ENCODE data around the gene CASTOR2. TPM values are rescaled to one million over a fixed set of nuclear protein-coding genes. Genes with fewer than 3 reads are reported as not detected.
"Not testable (repeated sequence)": the region's sequence is repeated elsewhere in the genome, so short reads cannot be mapped to it uniquely, and the experiment has no call there.

The CASTOR2 gene
- 25.1 and 25.5 TPM in 2 replicates for total RNA-seq
- 9.6 and 10.1 TPM in 2 replicates for polyA plus RNA-seq
- polyA plus RNA-seq (2011; cell fraction: cytosol; rRNA removed), result 10.9 and 12.8 TPM in 2 replicates
- polyA plus RNA-seq (2011; cell fraction: nucleus; rRNA removed), result 9.2 and 10.4 TPM in 2 replicates
- polyA plus RNA-seq (2012), result 3.3 and 4.1 TPM in 2 replicates
- 30.6 and 41.8 TPM in 2 replicates for polyA minus RNA-seq
- polyA minus RNA-seq (2011; cell fraction: cytosol; rRNA and poly(A)+ RNA removed), result 34.8 TPM
- polyA minus RNA-seq (2011; cell fraction: nucleus; rRNA and poly(A)+ RNA removed), result 10.4 and 10.6 TPM in 2 replicates
- Bru-seq, nascent RNA, result percentile 44 among the genes with signal in this experiment
- BruChase-seq, experiment 1, labeled RNA remaining after a 6-hour chase, result percentile 57 among the genes with signal in this experiment
- percentile 47 among the genes with signal in this experiment for BruChase-seq, experiment 2, labeled RNA remaining after a 2-hour chase
- long read RNA-seq, partial matches to known transcripts, result 0 of 7 reads
- long read RNA-seq, other reads (novel, unspliced or antisense), result 5 of 7 reads

DNA sequence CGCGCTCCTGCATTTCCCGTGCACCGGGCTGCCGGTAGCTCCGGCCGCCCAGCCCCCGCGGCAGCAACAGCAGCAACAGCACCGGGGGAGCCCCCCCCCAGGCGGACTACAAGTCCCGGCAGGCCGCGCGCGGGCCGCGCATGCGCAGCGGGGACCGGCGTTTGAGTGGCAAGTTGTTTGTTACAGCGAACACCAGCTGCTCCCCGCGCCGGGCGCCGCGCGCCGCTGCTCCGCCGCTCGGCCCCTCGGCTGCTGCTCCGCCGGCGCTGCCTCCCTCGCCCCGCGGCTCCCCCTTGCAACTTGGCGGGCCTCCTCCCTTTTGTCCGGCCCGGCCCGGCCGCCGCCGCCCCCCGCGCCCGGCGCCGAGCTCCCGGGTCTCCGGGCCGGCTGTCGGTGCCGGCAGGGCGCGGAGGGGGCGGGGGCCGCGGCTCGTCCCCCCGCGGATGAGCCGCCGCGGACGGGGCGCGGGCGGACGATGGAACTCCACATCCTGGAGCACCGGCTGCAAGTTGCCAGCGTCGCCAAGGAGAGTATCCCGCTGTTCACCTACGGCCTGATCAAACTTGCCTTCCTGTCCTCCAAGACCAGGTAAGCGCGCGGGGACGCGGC is at the start of gene CASTOR2:
CASTOR2 (plus strand) TSS at position 195 of the 609 bp plus-strand sequence; CDS start at position 476, 281 bp downstream.
- POLR2A ChIA-PET; H3K79me2 ChIP-seq (ENCODE audit: control insufficient read depth, insufficient read depth, low read length); H3K36me3 ChIP-seq (ENCODE audit: control insufficient read depth in 2 of 2, extremely low read depth in 1 of 2, insufficient read depth in 2 of 2, low read length in 2 of 2); H4K20me1 ChIP-seq (replicated peaks; ENCODE audit: control insufficient read depth, extremely low read depth, insufficient read depth, low read length); dilution Hi-C loops (cut with MboI; ENCODE audit: extremely low pct_ligation_motif_present, low sequenced_read_pairs); H3K4me3 ChIP-seq (replicated peaks in 1 of 3; ENCODE audit: insufficient read depth in 1 of 3, low read depth in 1 of 3, low read length in 3 of 3); BruUV-seq (replicated peaks); FAIRE-seq; H3K27me3 ChIP-seq (ENCODE audit: control insufficient read depth in 2 of 2, insufficient read depth in 2 of 2, low read length in 2 of 2); H3K4me2 ChIP-seq (ENCODE audit: insufficient read depth, low read length); H3K27ac ChIP-seq (ENCODE audit: insufficient read depth, low read depth, low read length); H3K9ac ChIP-seq (replicated peaks; ENCODE audit: extremely low read depth, insufficient read depth, low read length); intact Hi-C loops (cut with micrococcal nuclease); DNase-seq (ENCODE audit: low read depth, low spot score); H2AFZ ChIP-seq (ENCODE audit: low read depth, low read length); H3K9me3 ChIP-seq (replicated peaks; ENCODE audit: control insufficient read depth, insufficient read depth, low read length); H3K4me1 ChIP-seq (ENCODE audit: control insufficient read depth, extremely low read depth, insufficient read depth, low read length); CTCF ChIA-PET; H3K9me1 ChIP-seq (replicated peaks; ENCODE audit: control insufficient read depth, extremely low read depth, insufficient read depth, low read length): not testable (repeated sequence)

DNA sequence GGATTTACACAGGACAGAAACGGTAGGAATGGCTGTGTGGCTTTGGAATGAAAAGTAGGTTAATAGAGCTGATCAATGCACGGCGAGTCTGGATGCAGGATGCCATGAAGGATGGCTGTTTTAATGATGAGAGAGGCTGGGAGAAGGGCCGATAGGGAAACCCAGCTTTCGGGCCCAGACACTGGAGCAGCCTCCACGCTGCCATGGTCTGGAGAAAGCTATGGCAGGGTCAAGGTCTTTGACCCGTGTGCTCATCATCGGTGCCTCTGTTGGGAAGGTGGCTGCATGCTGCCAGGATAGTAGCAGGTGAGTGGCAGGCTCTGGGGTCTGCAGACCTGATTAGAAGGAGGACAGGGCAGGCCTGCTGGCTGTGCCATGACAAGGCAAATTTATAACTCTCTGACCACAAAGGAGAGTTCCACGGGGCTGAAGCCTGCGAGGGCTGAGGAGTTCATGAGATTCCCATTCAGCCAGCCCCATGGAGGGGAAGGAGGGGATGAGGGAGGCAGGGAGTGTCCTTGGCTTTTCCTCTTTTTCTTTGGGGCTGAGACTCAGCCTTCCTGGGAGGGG is 42.1 kb upstream of the CASTOR2 start:
- intact Hi-C loops (cut with micrococcal nuclease); FAIRE-seq; H3K9ac ChIP-seq (replicated peaks; ENCODE audit: extremely low read depth, insufficient read depth, low read length); H3K27ac ChIP-seq (ENCODE audit: insufficient read depth, low read depth, low read length); H3K9me3 ChIP-seq (replicated peaks; ENCODE audit: control insufficient read depth, insufficient read depth, low read length); H4K20me1 ChIP-seq (replicated peaks; ENCODE audit: control insufficient read depth, extremely low read depth, insufficient read depth, low read length); dilution Hi-C loops (cut with MboI; ENCODE audit: extremely low pct_ligation_motif_present, low sequenced_read_pairs); H3K4me1 ChIP-seq (ENCODE audit: control insufficient read depth, extremely low read depth, insufficient read depth, low read length); H3K36me3 ChIP-seq (ENCODE audit: control insufficient read depth in 2 of 2, extremely low read depth in 1 of 2, insufficient read depth in 2 of 2, low read length in 2 of 2); H3K9me1 ChIP-seq (replicated peaks; ENCODE audit: control insufficient read depth, extremely low read depth, insufficient read depth, low read length); H3K79me2 ChIP-seq (ENCODE audit: control insufficient read depth, insufficient read depth, low read length); H3K4me3 ChIP-seq (replicated peaks in 1 of 3; ENCODE audit: insufficient read depth in 1 of 3, low read depth in 1 of 3, low read length in 3 of 3); BruUV-seq (replicated peaks); H3K27me3 ChIP-seq (ENCODE audit: control insufficient read depth in 2 of 2, insufficient read depth in 2 of 2, low read length in 2 of 2); H2AFZ ChIP-seq (ENCODE audit: low read depth, low read length); H3K4me2 ChIP-seq (ENCODE audit: insufficient read depth, low read length); POLR2A ChIA-PET; CTCF ChIA-PET; DNase-seq (ENCODE audit: low read depth, low spot score): not testable (repeated sequence)

DNA sequence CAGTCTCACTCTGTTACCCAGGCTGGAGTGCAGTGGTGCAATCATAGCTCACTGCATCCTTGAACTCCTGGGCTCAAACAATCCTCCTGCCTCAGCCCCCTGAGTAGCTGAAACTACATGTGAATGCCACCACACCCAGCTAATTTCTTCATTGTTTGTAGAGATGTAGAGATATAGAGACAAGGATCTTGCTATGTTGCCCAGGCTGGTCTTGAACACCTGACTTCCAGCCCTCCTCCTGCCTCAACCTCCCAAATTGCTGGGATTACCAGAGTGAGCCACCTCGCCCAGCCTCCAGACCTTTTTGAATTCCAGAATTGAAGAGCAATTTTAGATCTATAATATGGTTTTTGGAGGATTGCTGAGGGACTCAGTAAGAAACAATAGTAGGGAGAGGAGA is 40.9 kb upstream of the CASTOR2 start:
- H3K9me3 ChIP-seq (replicated peaks; ENCODE audit: control insufficient read depth, insufficient read depth, low read length); H2AFZ ChIP-seq (ENCODE audit: low read depth, low read length); H3K4me2 ChIP-seq (ENCODE audit: insufficient read depth, low read length); DNase-seq (ENCODE audit: low read depth, low spot score); BruUV-seq (replicated peaks); POLR2A ChIA-PET; H3K36me3 ChIP-seq (ENCODE audit: control insufficient read depth in 2 of 2, extremely low read depth in 1 of 2, insufficient read depth in 2 of 2, low read length in 2 of 2); H3K4me1 ChIP-seq (ENCODE audit: control insufficient read depth, extremely low read depth, insufficient read depth, low read length); H3K79me2 ChIP-seq (ENCODE audit: control insufficient read depth, insufficient read depth, low read length); FAIRE-seq; CTCF ChIA-PET; intact Hi-C loops (cut with micrococcal nuclease); H3K27me3 ChIP-seq (ENCODE audit: control insufficient read depth in 2 of 2, insufficient read depth in 2 of 2, low read length in 2 of 2); H3K4me3 ChIP-seq (replicated peaks in 1 of 3; ENCODE audit: insufficient read depth in 1 of 3, low read depth in 1 of 3, low read length in 3 of 3); H4K20me1 ChIP-seq (replicated peaks; ENCODE audit: control insufficient read depth, extremely low read depth, insufficient read depth, low read length); dilution Hi-C loops (cut with MboI; ENCODE audit: extremely low pct_ligation_motif_present, low sequenced_read_pairs); H3K9ac ChIP-seq (replicated peaks; ENCODE audit: extremely low read depth, insufficient read depth, low read length); H3K27ac ChIP-seq (ENCODE audit: insufficient read depth, low read depth, low read length); H3K9me1 ChIP-seq (replicated peaks; ENCODE audit: control insufficient read depth, extremely low read depth, insufficient read depth, low read length): not testable (repeated sequence)

DNA sequence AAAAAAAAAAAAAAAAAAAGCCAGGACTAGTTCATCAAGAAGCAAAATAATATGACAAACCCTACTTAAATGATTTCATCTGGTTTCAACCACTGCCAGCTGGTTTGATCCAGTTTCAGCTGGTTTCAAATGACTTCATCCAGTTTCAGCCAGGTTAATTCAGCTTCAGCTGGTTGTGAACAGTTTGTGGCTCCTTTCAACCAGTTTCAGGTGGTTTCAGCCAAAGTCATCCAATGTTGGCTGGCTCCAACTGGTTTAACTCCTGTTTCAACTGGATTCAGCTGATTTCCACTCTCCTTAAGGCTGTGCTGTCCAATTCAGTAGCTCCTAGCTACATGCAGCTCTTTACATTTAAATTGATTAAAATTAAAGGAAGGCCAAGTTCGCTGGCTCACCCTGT is 37.5 kb upstream of the CASTOR2 start:
- H3K9ac ChIP-seq (replicated peaks; ENCODE audit: extremely low read depth, insufficient read depth, low read length); H3K4me1 ChIP-seq (ENCODE audit: control insufficient read depth, extremely low read depth, insufficient read depth, low read length); POLR2A ChIA-PET; BruUV-seq (replicated peaks); DNase-seq (ENCODE audit: low read depth, low spot score); H3K4me2 ChIP-seq (ENCODE audit: insufficient read depth, low read length); FAIRE-seq; H3K4me3 ChIP-seq (replicated peaks in 1 of 3; ENCODE audit: insufficient read depth in 1 of 3, low read depth in 1 of 3, low read length in 3 of 3); H3K27me3 ChIP-seq (ENCODE audit: control insufficient read depth in 2 of 2, insufficient read depth in 2 of 2, low read length in 2 of 2); H4K20me1 ChIP-seq (replicated peaks; ENCODE audit: control insufficient read depth, extremely low read depth, insufficient read depth, low read length); H2AFZ ChIP-seq (ENCODE audit: low read depth, low read length); H3K9me3 ChIP-seq (replicated peaks; ENCODE audit: control insufficient read depth, insufficient read depth, low read length); H3K9me1 ChIP-seq (replicated peaks; ENCODE audit: control insufficient read depth, extremely low read depth, insufficient read depth, low read length); H3K79me2 ChIP-seq (ENCODE audit: control insufficient read depth, insufficient read depth, low read length); H3K27ac ChIP-seq (ENCODE audit: insufficient read depth, low read depth, low read length); dilution Hi-C loops (cut with MboI; ENCODE audit: extremely low pct_ligation_motif_present, low sequenced_read_pairs); CTCF ChIA-PET; H3K36me3 ChIP-seq (ENCODE audit: control insufficient read depth in 2 of 2, extremely low read depth in 1 of 2, insufficient read depth in 2 of 2, low read length in 2 of 2); intact Hi-C loops (cut with micrococcal nuclease): not testable (repeated sequence)

All from endothelial cell of umbilical vein (primary cell).